IMR-90 (cell line): Measurements from ENCODE around the gene MAP3K5. TPM values are rescaled to one million over a fixed set of nuclear protein-coding genes. Genes with fewer than 3 reads are reported as not detected.

Experiments used
- ATAC-seq: fragments of 200-7000 bp; cut with Tn5 transposase; 2 replicates; pipeline ENCODE4 v1.9.1; 2020; ENCODE audit warnings: low read depth, mild to moderate bottlenecking, moderate library complexity
- BruUV-seq: library from RNA; stranded (reverse); fragments of 400-500 nt; replicated peaks from 2 replicates; lab custom pipeline; 2021; lab: Mats Ljungman, UMichigan
- CTCF ChIA-PET: fragments of 300-600 bp; formaldehyde crosslinking; extraction: SDS; loops from one replicate; lab custom pipeline; 2021; ENCODE audit warnings: antibody characterized with exemption; lab: Yijun Ruan, JAX
- POLR2A ChIA-PET: fragments of 300-600 bp; sonication (Branson Sonifier 250); formaldehyde crosslinking; loops from one replicate; lab custom pipeline; 2022; ENCODE audit warnings: antibody characterized with exemption; ENCODE audit not compliant: unreplicated experiment; lab: Charles Lee
- DNase-seq: peaks from one replicate; pipeline ENCODE4 v3.0.0; 2013
- H2AFZ ChIP-seq: replicated peaks from 2 replicates; pipeline ENCODE3; 2013; ENCODE audit warnings: low read length, mild to moderate bottlenecking; ENCODE audit not compliant: poor library complexity
- H2AK5ac ChIP-seq: 2 replicates; pipeline ENCODE4 v1.6.1; 2013; ENCODE audit warnings: low read depth, low read length, inconsistent platforms
- H2AK9ac ChIP-seq: replicated peaks from 2 replicates; pipeline ENCODE3; 2013; ENCODE audit warnings: mild to moderate bottlenecking, low read depth, low read length, moderate library complexity; ENCODE audit not compliant: poor library complexity
- H2BK120ac ChIP-seq: 2 replicates; pipeline ENCODE4 v1.6.1; 2013; ENCODE audit warnings: low read depth, low read length, inconsistent platforms
- H2BK15ac ChIP-seq: 3 replicates; pipeline ENCODE4 v1.6.1; 2013; ENCODE audit warnings: low read depth, low read length, inconsistent platforms
- H2BK20ac ChIP-seq: 2 replicates; pipeline ENCODE4 v1.6.1; 2013; ENCODE audit warnings: low read depth, mild to moderate bottlenecking, inconsistent platforms, low read length, moderate library complexity
- H2BK5ac ChIP-seq: 2 replicates; pipeline ENCODE4 v1.6.1; 2013; ENCODE audit warnings: mild to moderate bottlenecking, low read depth, low read length, inconsistent platforms; ENCODE audit not compliant: poor library complexity, severe bottlenecking
- H3K14ac ChIP-seq: replicated peaks from 2 replicates; pipeline ENCODE4 v1.6.1; 2013; ENCODE audit warnings: low read depth, low read length, inconsistent platforms
- H3K18ac ChIP-seq: 2 replicates; pipeline ENCODE4 v1.6.1; 2013; ENCODE audit warnings: low read depth, low read length, control low read depth
- H3K23ac ChIP-seq: 2 replicates; pipeline ENCODE4 v1.6.1; 2013; ENCODE audit warnings: low read depth, low read length, inconsistent platforms
- H3K27ac ChIP-seq: 2 replicates; pipeline ENCODE4 v1.5.1; 2013; ENCODE audit warnings: mild to moderate bottlenecking, control low read depth, low read length; ENCODE audit not compliant: insufficient read depth
- H3K27me3 ChIP-seq: 2 replicates; pipeline ENCODE4 v1.6.1; 2013; ENCODE audit warnings: low read length; ENCODE audit not compliant: control insufficient read depth, insufficient read depth
- H3K36me3 ChIP-seq: 2 replicates; pipeline ENCODE4 v1.6.1; 2013; ENCODE audit warnings: low read length, mixed read lengths; ENCODE audit not compliant: control insufficient read depth, insufficient read depth
- H3K4ac ChIP-seq: 2 replicates; pipeline ENCODE4 v1.6.1; 2013; ENCODE audit warnings: low read depth, low read length, inconsistent platforms
- H3K4me1 ChIP-seq: 2 replicates; pipeline ENCODE4 v1.6.1; 2013; ENCODE audit warnings: low read length, mixed read lengths; ENCODE audit not compliant: control insufficient read depth, insufficient read depth
- H3K4me2 ChIP-seq: 2 replicates; pipeline ENCODE4 v1.6.1; 2013; ENCODE audit warnings: low read depth, mild to moderate bottlenecking, control low read depth, low read length, moderate library complexity
- H3K4me3 ChIP-seq: 2 replicates; pipeline ENCODE4 v1.5.1; 2013; ENCODE audit warnings: low read depth, mild to moderate bottlenecking, control low read depth, low read length, moderate library complexity; ENCODE audit not compliant: insufficient read depth
- H3K56ac ChIP-seq: 2 replicates; pipeline ENCODE4 v1.6.1; 2013; ENCODE audit warnings: low read length, inconsistent platforms; ENCODE audit not compliant: insufficient read depth; ENCODE audit errors: extremely low read depth
- H3K79me1 ChIP-seq, 2 experiments: 2 replicates each; pipeline ENCODE4 v1.6.1; 2013; ENCODE audit warnings: low read length in 2 of 2, inconsistent platforms in 1 of 2, low read depth in 1 of 2
- H3K9ac ChIP-seq: 2 replicates; pipeline ENCODE4 v1.6.1; 2013; ENCODE audit warnings: low read depth, low read length, control low read depth
- H3K9me1 ChIP-seq: 2 replicates; pipeline ENCODE4 v1.6.1; 2013; ENCODE audit warnings: low read length, inconsistent platforms; ENCODE audit not compliant: insufficient read depth
- H3K9me3 ChIP-seq: 2 replicates; pipeline ENCODE4 v1.6.1; 2013; ENCODE audit warnings: low read length; ENCODE audit not compliant: control insufficient read depth, insufficient read depth
- H4K20me1 ChIP-seq: 2 replicates; pipeline ENCODE4 v1.6.1; 2013; ENCODE audit warnings: low read length, inconsistent platforms; ENCODE audit not compliant: insufficient read depth
- H4K5ac ChIP-seq: 2 replicates; pipeline ENCODE4 v1.6.1; 2013; ENCODE audit warnings: mild to moderate bottlenecking, low read depth, low read length, control low read depth
- H4K8ac ChIP-seq, 2 experiments: 2 replicates each; pipeline ENCODE4 v1.6.1; 2013; ENCODE audit warnings: low read depth in 2 of 2, low read length in 2 of 2, control low read depth in 1 of 2, inconsistent platforms in 1 of 2
- H4K91ac ChIP-seq: 2 replicates; pipeline ENCODE4 v1.6.1; 2013; ENCODE audit warnings: low read depth, low read length, inconsistent platforms; ENCODE audit not compliant: insufficient read depth
- CEBPB ChIP-seq: IDR thresholded peaks from 2 replicates; pipeline ENCODE4 v1.6.1; 2012; ENCODE audit warnings: low read depth, low read length, improper control_type of control experiment
- CHD1 ChIP-seq: IDR thresholded peaks from 2 replicates; pipeline ENCODE4 v1.6.1; 2012; ENCODE audit warnings: low read depth, low read length, improper control_type of control experiment
- RAD21 ChIP-seq: IDR thresholded peaks from 2 replicates; pipeline ENCODE4 v1.6.1; 2012; ENCODE audit warnings: low read length, improper control_type of control experiment
- dilution Hi-C: fragments of 300-500 bp; cut with HindIII; formaldehyde crosslinking; loops from one replicate; pipeline ENCODE4 v1.14.3; 2018; ENCODE audit warnings: low sequenced_read_pairs; ENCODE audit not compliant: unreplicated experiment
- in situ Hi-C: fragments of 300-500 bp; cut with MboI; formaldehyde crosslinking; loops from 3 replicates; pipeline ENCODE4 v1.14.3; 2019; ENCODE audit warnings: low sequenced_read_pairs, inconsistent platforms, mixed read lengths
- intact Hi-C: fragments of 100-400 bp; cut with micrococcal nuclease; formaldehyde crosslinking; loops from 2 replicates; pipeline ENCODE4 v1.10.0; 2022
- polyA plus RNA-seq, 3 experiments: library from polyadenylated mRNA; depleted of rRNA; stranded (reverse); fragments of >200 nt; gene quantifications; 2 replicates each; pipeline ENCODE4 v1.2.3, GENCODE V29; 2012; ENCODE audit warnings: low replicate concordance in 1 of 3
- total RNA-seq: library from RNA; depleted of rRNA; stranded (reverse); fragments of >200 nt; gene quantifications from 2 replicates; pipeline ENCODE4 v1.2.3, GENCODE V29; 2012
- TF ChIP-seq, protein P1 (sequence below): fragments of 150-350 bp; IDR thresholded peaks from 2 replicates; pipeline ENCODE4 v1.6.1; 2016; ENCODE audit warnings: low read depth, mild to moderate bottlenecking, low read length, moderate library complexity, borderline replicate concordance
- TF ChIP-seq, protein P2 (sequence below): conservative IDR thresholded peaks from 2 replicates; pipeline ENCODE4 v1.5.1; 2012; ENCODE audit warnings: mild to moderate bottlenecking, low read depth, low read length, improper control_type of control experiment

MAP3K5 gene
- total and polyA plus RNA-seq, 2 of the 4 experiments (the other 2 are of a cell fraction), result 5.4 to 17.6 TPM

DNA sequence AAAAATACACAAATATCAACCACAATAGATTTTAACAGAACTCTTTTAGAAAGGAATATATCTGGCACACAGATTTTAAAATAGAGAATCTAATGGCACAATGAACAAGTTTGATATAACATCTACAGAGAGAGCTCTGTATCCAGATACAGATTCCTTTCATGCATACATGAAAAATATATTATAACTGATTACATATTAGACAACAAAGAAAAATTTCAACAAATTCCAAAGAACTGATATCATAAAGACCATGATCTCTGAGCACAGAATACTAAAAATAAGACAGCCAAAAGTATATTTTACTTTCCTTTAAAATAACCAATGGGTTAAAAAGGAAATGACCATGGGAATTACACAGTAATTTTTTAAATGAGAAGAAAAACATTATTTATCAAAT lies 167.9 kb downstream of the MAP3K5 start:
- Histone ChIP-seq H2BK20ac (no peak overlapping the region), H3K4me2 (no peak overlapping the region), H3K27ac (no peak overlapping the region), H2BK15ac (no peak overlapping the region), H3K4ac (no peak overlapping the region), H4K91ac (no peak overlapping the region), H3K9me1 (peaks cover 7% of the 10 kb centered on the region; the same call in 1 of the 2 replicates), H3K9ac (no peak overlapping the region), H3K36me3 (peaks cover 10% of the 10 kb centered on the region), H3K4me1 (peaks cover 14% of the 10 kb centered on the region), H3K79me1 (peaks cover 0 to 39% of the 10 kb centered on the region in 2 experiments; a peak in 3 of 4 replicates), H4K8ac (no peak overlapping the region), H3K23ac (no peak overlapping the region), H3K27me3 (no peaks in the 10 kb centered on the region), H4K20me1 (no peaks in the 10 kb centered on the region), H2AK9ac (no peak overlapping the region), H3K4me3 (no peak overlapping the region), H3K56ac (no peak overlapping the region), H2BK5ac (peak overlapping the region; percentile 41), H3K9me3 (no peaks in the 10 kb centered on the region), H3K14ac (no peak overlapping the region), H2AK5ac (no peak overlapping the region), H2BK120ac (no peak overlapping the region), H4K5ac (no peak overlapping the region), H2AFZ (no peak overlapping the region), H3K18ac (no peak overlapping the region)
- intact Hi-C loops (no loop called here), in situ Hi-C loops (no loop called here), dilution Hi-C loops (no loop called here)
- CTCF ChIA-PET, result interaction anchor here (2.0 to 2.9 kb wide), 3 partner anchors 19 to 168 kb away, joined by 4 to 13 read pairs (median 9); partner anchors contain the start of gene MAP3K5
- BruUV-seq, result no TSS peak
- TF ChIP-seq RAD21 (no peak), CEBPB (no peak), CHD1 (no peak)
- TF ChIP-seq, protein P1, sequence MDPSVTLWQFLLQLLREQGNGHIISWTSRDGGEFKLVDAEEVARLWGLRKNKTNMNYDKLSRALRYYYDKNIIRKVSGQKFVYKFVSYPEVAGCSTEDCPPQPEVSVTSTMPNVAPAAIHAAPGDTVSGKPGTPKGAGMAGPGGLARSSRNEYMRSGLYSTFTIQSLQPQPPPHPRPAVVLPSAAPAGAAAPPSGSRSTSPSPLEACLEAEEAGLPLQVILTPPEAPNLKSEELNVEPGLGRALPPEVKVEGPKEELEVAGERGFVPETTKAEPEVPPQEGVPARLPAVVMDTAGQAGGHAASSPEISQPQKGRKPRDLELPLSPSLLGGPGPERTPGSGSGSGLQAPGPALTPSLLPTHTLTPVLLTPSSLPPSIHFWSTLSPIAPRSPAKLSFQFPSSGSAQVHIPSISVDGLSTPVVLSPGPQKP, result no peak
- TF ChIP-seq, protein P2, sequence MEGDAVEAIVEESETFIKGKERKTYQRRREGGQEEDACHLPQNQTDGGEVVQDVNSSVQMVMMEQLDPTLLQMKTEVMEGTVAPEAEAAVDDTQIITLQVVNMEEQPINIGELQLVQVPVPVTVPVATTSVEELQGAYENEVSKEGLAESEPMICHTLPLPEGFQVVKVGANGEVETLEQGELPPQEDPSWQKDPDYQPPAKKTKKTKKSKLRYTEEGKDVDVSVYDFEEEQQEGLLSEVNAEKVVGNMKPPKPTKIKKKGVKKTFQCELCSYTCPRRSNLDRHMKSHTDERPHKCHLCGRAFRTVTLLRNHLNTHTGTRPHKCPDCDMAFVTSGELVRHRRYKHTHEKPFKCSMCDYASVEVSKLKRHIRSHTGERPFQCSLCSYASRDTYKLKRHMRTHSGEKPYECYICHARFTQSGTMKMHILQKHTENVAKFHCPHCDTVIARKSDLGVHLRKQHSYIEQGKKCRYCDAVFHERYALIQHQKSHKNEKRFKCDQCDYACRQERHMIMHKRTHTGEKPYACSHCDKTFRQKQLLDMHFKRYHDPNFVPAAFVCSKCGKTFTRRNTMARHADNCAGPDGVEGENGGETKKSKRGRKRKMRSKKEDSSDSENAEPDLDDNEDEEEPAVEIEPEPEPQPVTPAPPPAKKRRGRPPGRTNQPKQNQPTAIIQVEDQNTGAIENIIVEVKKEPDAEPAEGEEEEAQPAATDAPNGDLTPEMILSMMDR, result no peak
- POLR2A ChIA-PET, result no interaction called here
- ATAC-seq, result peak; percentile 63
- peak; percentile 42 for DNase-seq
